ENCODE results near the gene SGCA. TPM values are rescaled to one million over a fixed set of nuclear protein-coding genes. Genes with fewer than 3 reads are reported as not detected.
A peak's percentile ranks its signal among the peaks of the same experiment; 100 is the strongest.

The SGCA gene
- total RNA-seq, 1 donor from 2014 or later = not detected

DNA sequence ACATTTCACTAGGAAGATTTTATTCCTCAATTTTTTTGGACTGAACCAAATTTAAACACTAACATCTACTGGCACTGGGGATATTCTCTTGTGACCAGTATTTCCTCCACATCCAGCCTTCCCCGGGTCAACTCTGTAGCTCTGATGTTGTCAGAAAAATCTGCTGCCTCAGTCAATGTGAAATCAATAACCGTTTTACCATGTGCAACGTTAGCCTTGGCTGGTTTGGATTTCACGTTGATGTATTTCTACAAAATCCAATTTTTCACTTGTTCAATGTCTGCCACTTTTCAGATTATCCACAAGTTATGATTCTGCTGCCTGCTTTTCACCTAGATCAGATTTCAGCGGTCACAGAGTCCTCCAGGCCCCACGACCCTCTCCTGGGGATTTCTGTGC, 7.1 kb downstream of the SGCA start:
- no peaks in the 10 kb centered on the region for H3K9me3 Mint-ChIP-seq
- H3K4me1 Mint-ChIP-seq = peaks cover 27% of the 10 kb centered on the region
- H3K9me3 ChIP-seq (ENCODE audit: low read depth) = no peaks in the 10 kb centered on the region
- H3K79me2 ChIP-seq (ENCODE audit: low read depth) = no peaks in the 10 kb centered on the region
- no peak overlapping the region for H3K4me2 ChIP-seq
- H3K36me3 ChIP-seq = no peaks in the 10 kb centered on the region
- no peak overlapping the region for H3K4me3 Mint-ChIP-seq
- H3K36me3 Mint-ChIP-seq = no peaks in the 10 kb centered on the region
- no peaks in the 10 kb centered on the region for H4K20me1 ChIP-seq (ENCODE audit: low read depth)
- no peak for DNase-seq (ENCODE audit: low spot score)
- peaks cover 10% of the 10 kb centered on the region for H3F3A ChIP-seq (ENCODE audit: low read depth)
- TF ChIP-seq EZH2phosphoT487 (IDR thresholded peaks at IDR 0.05) (no peak), EZH2 (IDR thresholded peaks at IDR 0.05) (no peak)
- TF ChIP-seq, protein P1, sequence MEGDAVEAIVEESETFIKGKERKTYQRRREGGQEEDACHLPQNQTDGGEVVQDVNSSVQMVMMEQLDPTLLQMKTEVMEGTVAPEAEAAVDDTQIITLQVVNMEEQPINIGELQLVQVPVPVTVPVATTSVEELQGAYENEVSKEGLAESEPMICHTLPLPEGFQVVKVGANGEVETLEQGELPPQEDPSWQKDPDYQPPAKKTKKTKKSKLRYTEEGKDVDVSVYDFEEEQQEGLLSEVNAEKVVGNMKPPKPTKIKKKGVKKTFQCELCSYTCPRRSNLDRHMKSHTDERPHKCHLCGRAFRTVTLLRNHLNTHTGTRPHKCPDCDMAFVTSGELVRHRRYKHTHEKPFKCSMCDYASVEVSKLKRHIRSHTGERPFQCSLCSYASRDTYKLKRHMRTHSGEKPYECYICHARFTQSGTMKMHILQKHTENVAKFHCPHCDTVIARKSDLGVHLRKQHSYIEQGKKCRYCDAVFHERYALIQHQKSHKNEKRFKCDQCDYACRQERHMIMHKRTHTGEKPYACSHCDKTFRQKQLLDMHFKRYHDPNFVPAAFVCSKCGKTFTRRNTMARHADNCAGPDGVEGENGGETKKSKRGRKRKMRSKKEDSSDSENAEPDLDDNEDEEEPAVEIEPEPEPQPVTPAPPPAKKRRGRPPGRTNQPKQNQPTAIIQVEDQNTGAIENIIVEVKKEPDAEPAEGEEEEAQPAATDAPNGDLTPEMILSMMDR (IDR thresholded peaks at IDR 0.05) = no peak
- no peak overlapping the region for H2AFZ ChIP-seq (replicated peaks)
- H3K27me3 ChIP-seq = no peaks in the 10 kb centered on the region
- H3K27ac Mint-ChIP-seq = peak overlapping the region; percentile 78
- H3K9ac ChIP-seq = no peak overlapping the region
- H3K4me1 ChIP-seq = peaks cover 3% of the 10 kb centered on the region
- no peak overlapping the region for H3K27ac ChIP-seq
- H3K27me3 Mint-ChIP-seq (ENCODE audit: insufficient read depth, low read depth) = peaks cover 20% of the 10 kb centered on the region
- no peak overlapping the region for H3K4me3 ChIP-seq

DNA sequence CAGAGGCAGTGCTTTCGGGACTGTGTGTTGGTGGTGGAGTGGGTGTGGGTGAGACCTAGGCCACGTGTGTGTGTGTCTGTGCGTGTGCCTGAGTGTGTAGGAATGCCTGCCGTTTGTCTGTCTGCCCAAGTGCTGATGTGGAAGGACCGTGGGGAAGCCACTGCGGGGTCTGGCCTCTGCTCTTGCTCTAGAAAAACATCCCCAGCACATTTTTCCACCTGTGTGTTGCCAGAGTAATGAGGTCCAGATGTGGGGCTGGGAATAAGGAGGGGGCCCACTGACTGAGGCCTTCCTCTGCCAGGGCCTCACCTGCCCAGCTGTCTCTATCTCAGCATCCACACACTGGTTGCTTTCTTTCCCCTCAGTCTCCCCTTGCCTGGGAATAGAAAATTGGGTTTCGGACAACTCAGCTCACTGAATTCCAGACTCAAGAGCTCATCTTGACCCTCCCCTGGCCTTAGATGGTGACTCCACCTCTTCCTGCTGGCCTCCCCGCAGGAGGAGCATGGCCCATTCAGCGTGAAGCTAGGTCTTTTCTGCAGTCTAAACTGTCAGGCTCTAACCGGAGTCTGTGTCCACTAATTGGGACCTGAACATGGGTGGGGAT, 7.6 kb downstream of the SGCA start:
- no peaks in the 10 kb centered on the region for H3K27me3 ChIP-seq
- no peaks in the 10 kb centered on the region for H4K20me1 ChIP-seq (ENCODE audit: low read depth)
- no peaks in the 10 kb centered on the region for H3K9me3 ChIP-seq (ENCODE audit: low read depth)
- TF ChIP-seq EZH2phosphoT487 (IDR thresholded peaks at IDR 0.05) (no peak), EZH2 (IDR thresholded peaks at IDR 0.05) (no peak)
- TF ChIP-seq, protein P1 (IDR thresholded peaks at IDR 0.05) = no peak
- H3K4me1 ChIP-seq = peaks cover 8% of the 10 kb centered on the region
- H3K27ac ChIP-seq = no peak overlapping the region
- Mint-ChIP-seq H3K9me3 (no peaks in the 10 kb centered on the region), H3K36me3 (no peaks in the 10 kb centered on the region), H3K4me3 (no peak overlapping the region), H3K27me3 (ENCODE audit: insufficient read depth, low read depth) (peaks cover 20% of the 10 kb centered on the region), H3K4me1 (peaks cover 32% of the 10 kb centered on the region), H3K27ac (peak overlapping the region; percentile 78)
- no peak overlapping the region for H3K4me2 ChIP-seq
- peak; percentile 37 for DNase-seq (ENCODE audit: low spot score)
- no peaks in the 10 kb centered on the region for H3K79me2 ChIP-seq (ENCODE audit: low read depth)
- H3F3A ChIP-seq (ENCODE audit: low read depth) = peaks cover 10% of the 10 kb centered on the region
- no peak overlapping the region for H3K9ac ChIP-seq
- H2AFZ ChIP-seq (replicated peaks) = peak overlapping the region; percentile 88
- no peaks in the 10 kb centered on the region for H3K36me3 ChIP-seq
- H3K4me3 ChIP-seq = no peak overlapping the region

DNA sequence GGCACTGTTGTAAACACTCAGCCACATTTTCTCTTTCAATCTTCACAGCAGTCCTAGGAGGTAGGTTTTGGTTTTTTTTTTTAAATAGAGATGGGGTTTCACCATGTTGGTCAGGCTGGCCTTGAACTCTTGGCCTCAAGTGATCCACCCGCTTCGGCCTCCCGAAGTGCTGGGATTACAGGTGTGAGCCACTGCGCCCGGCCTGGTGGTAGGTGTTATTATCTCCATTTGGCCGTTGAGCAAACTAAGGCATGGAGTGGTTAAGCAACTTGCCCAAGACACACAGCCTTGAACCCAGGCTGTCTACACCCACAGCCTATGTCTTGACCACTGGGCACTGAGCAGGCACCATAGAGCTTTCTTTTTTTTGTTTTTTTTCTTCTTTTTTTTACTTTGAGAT, 8.6 kb downstream of the SGCA start:
- no peaks in the 10 kb centered on the region for H4K20me1 ChIP-seq (ENCODE audit: low read depth)
- H3K4me1 ChIP-seq = peaks cover 12% of the 10 kb centered on the region
- H2AFZ ChIP-seq (replicated peaks) = no peak overlapping the region
- Mint-ChIP-seq H3K27ac (peak overlapping the region; percentile 53), H3K27me3 (ENCODE audit: insufficient read depth, low read depth) (peaks cover 12% of the 10 kb centered on the region), H3K9me3 (no peaks in the 10 kb centered on the region), H3K4me1 (peaks cover 34% of the 10 kb centered on the region), H3K4me3 (no peak overlapping the region), H3K36me3 (no peaks in the 10 kb centered on the region)
- H3K79me2 ChIP-seq (ENCODE audit: low read depth) = no peaks in the 10 kb centered on the region
- H3K36me3 ChIP-seq = no peaks in the 10 kb centered on the region
- no peak overlapping the region for H3K9ac ChIP-seq
- no peak overlapping the region for H3K27ac ChIP-seq
- peaks cover 19% of the 10 kb centered on the region for H3F3A ChIP-seq (ENCODE audit: low read depth)
- H3K27me3 ChIP-seq = no peaks in the 10 kb centered on the region
- H3K4me3 ChIP-seq = no peak overlapping the region
- H3K9me3 ChIP-seq (ENCODE audit: low read depth) = no peaks in the 10 kb centered on the region
- no peak for DNase-seq (ENCODE audit: low spot score)
- no peak overlapping the region for H3K4me2 ChIP-seq
- no peak for TF ChIP-seq EZH2phosphoT487 (IDR thresholded peaks at IDR 0.05)
- no peak for TF ChIP-seq EZH2 (IDR thresholded peaks at IDR 0.05)
- TF ChIP-seq, protein P1 (IDR thresholded peaks at IDR 0.05) = no peak
